ENCODE data around the gene SEMA4F. TPM values are rescaled to one million over a fixed set of nuclear protein-coding genes. Genes with fewer than 3 reads are reported as not detected.

SEMA4F gene
- total RNA-seq, 1 experiment from 2014 or later = 6.6 TPM

GRCh38 chr2:74659462-74659861, 5.4 kb downstream of the SEMA4F start:
- Histone ChIP-seq H3K23ac (ENCODE audit: insufficient read length, low read depth, low read length) (no peak overlapping the region), H2BK15ac (ENCODE audit: low read depth, low read length) (no peak overlapping the region), H3K56ac (ENCODE audit: insufficient read length, low read depth, low read length) (no peak overlapping the region), H4K8ac (replicated peaks; ENCODE audit: insufficient read length, low read depth, low read length) (no peak overlapping the region), H3K4ac (ENCODE audit: low read depth, low read length) (no peak overlapping the region), H2BK120ac (ENCODE audit: low read depth, low read length, poor library complexity, severe bottlenecking) (no peak overlapping the region), H3K14ac (ENCODE audit: insufficient read depth, low read length) (no peak overlapping the region), H3K9ac (ENCODE audit: extremely low read depth, insufficient read length, low read length) (no peak overlapping the region), H3K18ac (ENCODE audit: insufficient read length, low read depth, low read length) (no peak overlapping the region), H2BK12ac (ENCODE audit: insufficient read length, low read depth, low read length) (no peak overlapping the region), H4K91ac (ENCODE audit: insufficient read length, low read depth, low read length) (no peak overlapping the region), H3K27me3 (ENCODE audit: insufficient read depth, low read length) (peaks cover 15% of the 10 kb centered on the region), H2AFZ (ENCODE audit: low read length) (no peak overlapping the region), H3K4me1 (ENCODE audit: insufficient read depth, low read length) (no peaks in the 10 kb centered on the region; the same call in 1 of the 2 replicates), H3K4me2 (ENCODE audit: insufficient read depth, insufficient read length, low read length) (no peak overlapping the region), H2AK5ac (ENCODE audit: insufficient read length, low read length) (no peak overlapping the region), H4K20me1 (ENCODE audit: control insufficient read depth, insufficient read depth, insufficient read length) (no peaks in the 10 kb centered on the region), H3K79me2 (ENCODE audit: insufficient read depth, low read length) (no peaks in the 10 kb centered on the region), H3K9me3 (ENCODE audit: control insufficient read depth, low read depth, low read length) (no peaks in the 10 kb centered on the region), H2BK5ac (ENCODE audit: insufficient read length, low read length) (no peak overlapping the region), H3K23me2 (ENCODE audit: insufficient read length, low read depth, low read length, poor library complexity, severe bottlenecking) (peaks cover 4% of the 10 kb centered on the region), H3T11ph (ENCODE audit: low read length) (no peak overlapping the region), H4K5ac (ENCODE audit: insufficient read length, low read depth, low read length) (no peak overlapping the region), H3K27ac (ENCODE audit: insufficient read length, low read depth, low read length) (no peak overlapping the region), H2BK20ac (ENCODE audit: low read depth, low read length, poor library complexity, severe bottlenecking) (no peak overlapping the region), H3K79me1 (ENCODE audit: insufficient read depth, low read depth, low read length, poor library complexity, severe bottlenecking) (no peaks in the 10 kb centered on the region)
- peaks cover 5% of the 10 kb centered on the region in 2 experiments for H3K4me1 Mint-ChIP-seq
- H3K4me3 Mint-ChIP-seq = no peak overlapping the region
- no peaks in the 10 kb centered on the region; a peak in 1 of 7 replicates for H3K36me3 Mint-ChIP-seq (ENCODE audit: insufficient read depth in 1 of 3, low read depth in 3 of 3)
- peaks cover 24% of the 10 kb centered on the region for H3K27me3 Mint-ChIP-seq (ENCODE audit: low read depth)
- no peak overlapping the region for H3K27ac Mint-ChIP-seq
- no CpG with 5 or more reads among the region's 2 CpGs for WGBS (ENCODE audit: extremely low coverage, insufficient read length, low lambda C conversion rate)
- no peaks in the 10 kb centered on the region for H3K9me3 Mint-ChIP-seq
- DNase-seq = no peak
- TF ChIP-seq, protein P1, sequence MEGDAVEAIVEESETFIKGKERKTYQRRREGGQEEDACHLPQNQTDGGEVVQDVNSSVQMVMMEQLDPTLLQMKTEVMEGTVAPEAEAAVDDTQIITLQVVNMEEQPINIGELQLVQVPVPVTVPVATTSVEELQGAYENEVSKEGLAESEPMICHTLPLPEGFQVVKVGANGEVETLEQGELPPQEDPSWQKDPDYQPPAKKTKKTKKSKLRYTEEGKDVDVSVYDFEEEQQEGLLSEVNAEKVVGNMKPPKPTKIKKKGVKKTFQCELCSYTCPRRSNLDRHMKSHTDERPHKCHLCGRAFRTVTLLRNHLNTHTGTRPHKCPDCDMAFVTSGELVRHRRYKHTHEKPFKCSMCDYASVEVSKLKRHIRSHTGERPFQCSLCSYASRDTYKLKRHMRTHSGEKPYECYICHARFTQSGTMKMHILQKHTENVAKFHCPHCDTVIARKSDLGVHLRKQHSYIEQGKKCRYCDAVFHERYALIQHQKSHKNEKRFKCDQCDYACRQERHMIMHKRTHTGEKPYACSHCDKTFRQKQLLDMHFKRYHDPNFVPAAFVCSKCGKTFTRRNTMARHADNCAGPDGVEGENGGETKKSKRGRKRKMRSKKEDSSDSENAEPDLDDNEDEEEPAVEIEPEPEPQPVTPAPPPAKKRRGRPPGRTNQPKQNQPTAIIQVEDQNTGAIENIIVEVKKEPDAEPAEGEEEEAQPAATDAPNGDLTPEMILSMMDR (conservative IDR thresholded peaks at IDR 0.05) = no peak

Measured in H9 (cell line).